Lower leg skin (tissue), 3 donors: ENCODE data around the gene GNAT1.

Source experiments
- CTCF ChIP-seq, 3 donors: fragments of 450-650 bp; IDR thresholded peaks; one replicate each; pipeline ENCODE4 v1.5.1; 2016; ENCODE audit warnings: antibody characterized with exemption in 3 of 3, mild to moderate bottlenecking in 3 of 3, moderate library complexity in 2 of 3
- POLR2A ChIP-seq, 2 donors: fragments of 450-650 bp; IDR thresholded peaks; one replicate each; pipeline ENCODE4 v1.6.1; 2016 to 2017; ENCODE audit warnings: antibody characterized with exemption in 2 of 2, mild to moderate bottlenecking in 1 of 2, moderate library complexity in 1 of 2

DNA sequence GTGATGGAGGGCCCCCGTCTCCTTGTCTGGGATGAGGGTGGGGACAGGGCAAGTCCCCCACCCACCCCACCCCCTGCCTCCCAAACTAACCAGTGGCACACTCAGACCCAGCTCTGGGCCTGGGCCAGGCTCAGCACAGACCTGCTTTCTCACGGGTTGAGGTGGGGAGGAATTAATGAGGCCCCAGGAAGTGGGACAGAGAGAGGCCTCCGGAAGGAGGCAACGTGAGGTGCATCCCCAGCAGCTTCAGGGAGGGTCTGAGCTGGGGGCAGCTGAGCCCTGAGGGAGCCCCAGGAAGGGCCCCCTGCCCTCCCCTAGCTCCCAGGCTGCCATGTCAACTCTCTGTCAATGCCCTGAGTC, 29.6 kb downstream of the GNAT1 start:
- TF ChIP-seq CTCF (IDR thresholded peaks at IDR 0.05) (no peak), POLR2A (IDR thresholded peaks at IDR 0.05) (no peak)
